Liver (tissue), 3 donors: ENCODE data around the gene KBTBD2.
"Not testable (repeated sequence)": the region's sequence is repeated elsewhere in the genome, so short reads cannot be mapped to it uniquely, and the experiment has no call there.

Source experiments
- CTCF ChIP-seq: fragments of 150-350 bp; IDR thresholded peaks from 2 replicates; pipeline ENCODE4 v1.5.1; 2017; ENCODE audit warnings: improper control_type of control experiment, low read depth, low read length; ENCODE audit not compliant: missing input control
- EGR1 ChIP-seq, 2 donors: IDR thresholded peaks; 2 replicates each; pipeline ENCODE4 v1.6.1; 2016 to 2018; ENCODE audit warnings: antibody characterized with exemption in 2 of 2, low read depth in 2 of 2
- FOXA1 ChIP-seq: IDR thresholded peaks from 2 replicates; pipeline ENCODE4 v1.6.1; 2016; ENCODE audit warnings: antibody characterized with exemption
- GABPA ChIP-seq, 2 donors: IDR thresholded peaks in 1 of 2; conservative IDR thresholded peaks in 1 of 2; 2 replicates each; pipeline ENCODE4 v1.6.1; 2016; ENCODE audit warnings: antibody characterized with exemption in 2 of 2, mild to moderate bottlenecking in 1 of 2, moderate library complexity in 1 of 2
- HNF4A ChIP-seq, 2 donors: conservative IDR thresholded peaks; 2 replicates each; pipeline ENCODE4 v1.6.1; 2016; ENCODE audit warnings: antibody characterized with exemption in 2 of 2, mild to moderate bottlenecking in 2 of 2
- HNF4G ChIP-seq: IDR thresholded peaks from 2 replicates; pipeline ENCODE4 v1.6.1; 2016; ENCODE audit warnings: antibody characterized with exemption
- MAX ChIP-seq: IDR thresholded peaks from 2 replicates; pipeline ENCODE4 v1.6.1; 2016; ENCODE audit warnings: antibody characterized with exemption
- REST ChIP-seq: IDR thresholded peaks from 2 replicates; pipeline ENCODE4 v1.6.1; 2016; ENCODE audit warnings: antibody characterized with exemption, mild to moderate bottlenecking
- RXRA ChIP-seq, 2 donors: IDR thresholded peaks; 2 replicates each; pipeline ENCODE4 v1.6.1; 2017 to 2018; ENCODE audit warnings: antibody characterized with exemption in 2 of 2, mild to moderate bottlenecking in 1 of 2
- TAF1 ChIP-seq: conservative IDR thresholded peaks from 2 replicates; pipeline ENCODE4 v1.6.1; 2016; ENCODE audit warnings: antibody characterized with exemption, mild to moderate bottlenecking
- ZBTB33 ChIP-seq: IDR thresholded peaks from 2 replicates; pipeline ENCODE4 v1.6.1; 2016; ENCODE audit warnings: antibody characterized with exemption
- donor health status: healthy.
- donor health status: healthy.

GRCh38 chr7:32844748-32845147 lies 46.8 kb downstream of the KBTBD2 start:
- not testable (repeated sequence) for TF ChIP-seq TAF1; CTCF; MAX; HNF4A (conservative IDR thresholded peaks at IDR 0.05); HNF4G; EGR1 (IDR thresholded peaks at IDR 0.05; ENCODE audit: low read depth in 2 of 2); RXRA (IDR thresholded peaks at IDR 0.05); FOXA1; REST; GABPA (IDR thresholded peaks at IDR 0.05 in 1 of 2, conservative IDR thresholded peaks at IDR 0.05 in 1 of 2); ZBTB33
